GM12878 (cell line): ENCODE results near the gene MRTFA. TPM values are rescaled to one million over a fixed set of nuclear protein-coding genes. Genes with fewer than 3 reads are reported as not detected.
A peak's percentile ranks its signal among the peaks of the same experiment; 100 is the strongest.

ENCODE experiments used
- ATAC-seq: fragments of 200-7000 bp; cut with Tn5 transposase; 3 replicates; pipeline ENCODE4 v1.9.1; 2020; ENCODE audit warnings: mild to moderate bottlenecking, moderate library complexity
- BruUV-seq: library from RNA; stranded (reverse); fragments of 400-500 nt; replicated peaks from 2 replicates; lab custom pipeline; 2021; lab: Mats Ljungman, UMichigan
- CTCF ChIA-PET: fragments of 300-600 bp; sonication (Branson Sonifier 250); formaldehyde crosslinking; extraction: SDS; loops from one replicate; lab custom pipeline; 2021; ENCODE audit warnings: inconsistent platforms; lab: Yijun Ruan, JAX
- POLR2A ChIA-PET: fragments of 350-600 bp; formaldehyde crosslinking; extraction: SDS; loops from one replicate; lab custom pipeline; 2021; ENCODE audit warnings: inconsistent platforms; lab: Charles Lee
- RAD21 ChIA-PET: fragments of 300-600 bp; sonication (Branson Sonifier 250); formaldehyde crosslinking; loops from one replicate; lab custom pipeline; 2023; ENCODE audit warnings: antibody characterized with exemption; ENCODE audit not compliant: unreplicated experiment; lab: Charles Lee
- SMC1A ChIA-PET: fragments of 300-600 bp; sonication (Branson Sonifier 250); formaldehyde crosslinking; loops from one replicate; lab custom pipeline; 2023; ENCODE audit not compliant: unreplicated experiment, uncharacterized antibody; lab: Charles Lee
- DNase-seq: peaks from one replicate; pipeline ENCODE4 v3.0.0-alpha.2; 2011; ENCODE audit warnings: low read depth, low spot score
- FAIRE-seq: peaks from 3 replicates; lab custom pipeline; 2011; peaks lifted over from hg19 to GRCh38; lab: Jason Lieb, UNC
- H2AFZ ChIP-seq: 2 replicates; pipeline ENCODE4 v1.6.0; 2011; ENCODE audit warnings: low read depth, low read length, control low read depth; ENCODE audit not compliant: control insufficient read depth
- H3K27ac ChIP-seq: 2 replicates; pipeline ENCODE4 v1.5.1; 2011; ENCODE audit warnings: control low read depth; ENCODE audit not compliant: control insufficient read depth, insufficient read depth
- H3K27me3 ChIP-seq, 2 experiments: replicated peaks in 1 of 2; 2 replicates each; pipeline versions ENCODE4 v1.6.0 to v1.6.1; 2011; ENCODE audit warnings: low read length in 1 of 2; ENCODE audit not compliant: control insufficient read depth in 2 of 2, insufficient read depth in 2 of 2
- H3K36me3 ChIP-seq, 2 experiments: 2 replicates each; pipeline ENCODE4 v1.5.1; 2011; ENCODE audit warnings: low read length in 1 of 2; ENCODE audit not compliant: control insufficient read depth in 2 of 2, insufficient read depth in 2 of 2
- H3K4me1 ChIP-seq: 2 replicates; pipeline ENCODE4 v1.6.1; 2011; ENCODE audit warnings: mild to moderate bottlenecking, low read length, moderate library complexity, mixed read lengths; ENCODE audit not compliant: control insufficient read depth, insufficient read depth
- H3K4me2 ChIP-seq: 2 replicates; pipeline ENCODE4 v1.6.0; 2011; ENCODE audit warnings: control low read depth; ENCODE audit not compliant: control insufficient read depth, insufficient read depth
- H3K4me3 ChIP-seq: fragments of 200-600 bp; sonication (generic); 2 replicates; pipeline ENCODE4 v1.5.1; 2016
- H3K79me2 ChIP-seq: 2 replicates; pipeline ENCODE4 v1.6.0; 2011; ENCODE audit warnings: low read length; ENCODE audit not compliant: control insufficient read depth, insufficient read depth
- H3K9ac ChIP-seq: 2 replicates; pipeline ENCODE4 v1.8.0; 2011; ENCODE audit warnings: low read length, control low read depth, mixed read lengths; ENCODE audit not compliant: control insufficient read depth, insufficient read depth
- H3K9me3 ChIP-seq: replicated peaks from 3 replicates; pipeline ENCODE4 v1.5.1; 2011; ENCODE audit warnings: mild to moderate bottlenecking, low read length; ENCODE audit not compliant: control insufficient read depth, insufficient read depth
- H4K20me1 ChIP-seq: 2 replicates; pipeline ENCODE4 v1.6.0; 2011; ENCODE audit not compliant: control insufficient read depth, insufficient read depth
- ASH2L ChIP-seq: fragments of 300-600, 200-600 bp; sonication (generic); IDR thresholded peaks from 2 replicates; pipeline ENCODE4 v1.6.1; 2017; ENCODE audit warnings: low read depth, mild to moderate bottlenecking, borderline replicate concordance
- ATF2 ChIP-seq: IDR thresholded peaks from 2 replicates; pipeline ENCODE4 v1.6.1; 2012; ENCODE audit warnings: low read length, inconsistent platforms
- ATF3 ChIP-seq: IDR thresholded peaks from 2 replicates; pipeline ENCODE4 v1.6.1; 2011; ENCODE audit warnings: low read depth, mild to moderate bottlenecking, low read length, moderate library complexity, borderline replicate concordance; ENCODE audit errors: extremely low read depth
- CBFB ChIP-seq: IDR thresholded peaks from 2 replicates; pipeline ENCODE4 v1.6.1; 2016; ENCODE audit warnings: antibody characterized with exemption, low read depth
- CEBPB ChIP-seq, 2 experiments: fragments of 150-350 bp in 1 of 2; IDR thresholded peaks; 2 replicates each; pipeline ENCODE4 v1.6.1; 2012 to 2014; ENCODE audit warnings: low read depth in 2 of 2, low read length in 2 of 2, borderline replicate concordance in 1 of 2, inconsistent platforms in 1 of 2
- CTCF ChIP-seq, 3 experiments: IDR thresholded peaks in 2 of 3; conservative IDR thresholded peaks in 1 of 3; 2 replicates each; pipeline ENCODE4 v1.5.1; 2011; ENCODE audit warnings: low read depth in 3 of 3, low read length in 3 of 3, mild to moderate bottlenecking in 3 of 3, control low read depth in 2 of 3, moderate library complexity in 2 of 3, inconsistent platforms in 1 of 3, mixed read lengths in 1 of 3; ENCODE audit not compliant: control insufficient read depth in 2 of 3, insufficient read depth in 1 of 3; ENCODE audit errors: extremely low read depth in 1 of 3
- ETV6 ChIP-seq, 2 experiments: fragments of 450-650 bp in 1 of 2; IDR thresholded peaks in 1 of 2; conservative IDR thresholded peaks in 1 of 2; 2 replicates each; pipeline ENCODE4 v1.6.1; 2014; ENCODE audit warnings: antibody characterized with exemption in 1 of 2, borderline replicate concordance in 1 of 2, low read depth in 1 of 2, mild to moderate bottlenecking in 1 of 2, moderate library complexity in 1 of 2
- FOXM1 ChIP-seq: IDR thresholded peaks from 2 replicates; pipeline ENCODE4 v1.6.1; 2012; ENCODE audit warnings: low read depth, mild to moderate bottlenecking, inconsistent platforms, low read length, moderate library complexity
- HSF1 ChIP-seq: fragments of 150-350 bp; IDR thresholded peaks from 2 replicates; pipeline ENCODE4 v1.6.1; 2014; ENCODE audit warnings: mild to moderate bottlenecking, low read depth, low read length
- IRF5 ChIP-seq: fragments of 450-650 bp; IDR thresholded peaks from 2 replicates; pipeline ENCODE4 v1.6.1; 2017; ENCODE audit warnings: borderline replicate concordance
- MEF2A ChIP-seq: IDR thresholded peaks from 2 replicates; pipeline ENCODE4 v1.6.1; 2011; ENCODE audit warnings: low read depth, mild to moderate bottlenecking, low read length, moderate library complexity; ENCODE audit not compliant: insufficient read depth
- NRF1 ChIP-seq: conservative IDR thresholded peaks from 2 replicates; pipeline ENCODE4 v1.6.1; 2011; ENCODE audit warnings: mild to moderate bottlenecking, low read depth, low read length, improper control_type of control experiment
- PAX5 ChIP-seq: IDR thresholded peaks from 2 replicates; pipeline ENCODE4 v1.6.1; 2011; ENCODE audit warnings: low read depth, low read length, borderline replicate concordance
- POLR2A ChIP-seq: IDR thresholded peaks from 2 replicates; pipeline ENCODE4 v1.6.1; 2011; ENCODE audit warnings: low read depth, mild to moderate bottlenecking, low read length
- RAD51 ChIP-seq: fragments of 450-650 bp; IDR thresholded peaks from 2 replicates; pipeline ENCODE4 v1.6.1; 2016; ENCODE audit warnings: moderate library complexity, mild to moderate bottlenecking, inconsistent platforms
- SP1 ChIP-seq: IDR thresholded peaks from one replicate; pipeline ENCODE4 v1.6.1; 2011; ENCODE audit warnings: low read depth, low read length
- SRF ChIP-seq, 2 experiments: IDR thresholded peaks; 2 replicates each; pipeline ENCODE4 v1.6.1; 2011; ENCODE audit warnings: low read depth in 2 of 2, low read length in 2 of 2, mild to moderate bottlenecking in 1 of 2, moderate library complexity in 1 of 2
- STAT1 ChIP-seq: fragments of 450-650 bp; conservative IDR thresholded peaks from 2 replicates; pipeline ENCODE4 v1.6.1; 2014; ENCODE audit warnings: antibody characterized with exemption, mild to moderate bottlenecking
- WGBS: methylation state at CpG from one replicate; pipeline ENCODE4 v1.1.6; 2016; ENCODE audit warnings: low lambda C conversion rate; ENCODE audit not compliant: insufficient replicate concordance, insufficient coverage; ENCODE audit errors: missing lambda C conversion rate; 5-methylcytosine and 5-hydroxymethylcytosine counted together
- in situ Hi-C: fragments of 300-500 bp; cut with MboI; formaldehyde crosslinking; loops from 9 replicates; pipeline ENCODE4 v1.14.3; 2018; ENCODE audit warnings: mixed read lengths
- intact Hi-C: fragments of 100-400 bp; cut with micrococcal nuclease; formaldehyde crosslinking; loops from one replicate; pipeline ENCODE4 v1.14.2; 2022; ENCODE audit not compliant: unreplicated experiment
- polyA plus RNA-seq, 11 experiments: library from polyadenylated mRNA; depleted of rRNA in 4 of 11; unstranded in 6 of 11; stranded (reverse) in 5 of 11; fragments of >200 nt; fragmentation: Nextera tagmentation in 4 of 11; fragmentation: Illumina TruSeq in 1 of 11; extraction: Ambion mirVana in 4 of 11; extraction: Trizol in 1 of 11; gene quantifications; 1 replicate in 1 of 11; 2 replicates in 10 of 11; pipeline versions ENCODE4 v1.2.1 to v1.2.3, GENCODE V29; 2011 to 2016; ENCODE audit warnings: inconsistent platforms in 2 of 11, missing spikeins in 2 of 11, low read depth in 1 of 11
- total RNA-seq, 4 experiments: library from RNA; depleted of rRNA in 3 of 4; stranded (reverse); fragments of >200 nt in 3 of 4; fragmentation: Illumina TruSeq in 1 of 4; extraction: Trizol in 1 of 4; gene quantifications; 2 replicates each; pipeline versions ENCODE4 v1.2.1 to v1.2.3, GENCODE V29; 2013 to 2021

Gene MRTFA
- total and polyA plus RNA-seq, 10 of the 15 experiments (the other 5 are each of a cell fraction or from before 2014, with no cell fraction given): 2.0 to 63.9 (median 17.9) TPM

GRCh38 chr22:40594924-40595323, 41.6 kb downstream of the MRTFA start:
- in situ Hi-C loops: no loop called here
- intact Hi-C loops: loop anchor here (5.0 kb wide), 2 partner anchors 37 to 63 kb away; no protein-coding TSS in a partner anchor
- ChIA-PET POLR2A (interaction anchor here (0.6 to 3.5 kb wide), 9 partner anchors 11 to 1079 kb away, joined by 3 to 23 read pairs (median 5); no protein-coding TSS in a partner anchor), RAD21 (interaction anchor here (1.0 to 4.9 kb wide), 5 partner anchors 11 to 159 kb away, joined by 4 to 37 read pairs (median 13); no protein-coding TSS in a partner anchor), SMC1A (interaction anchor here (0.9 to 10.7 kb wide), 6 partner anchors 13 to 158 kb away, joined by 3 to 130 read pairs (median 8); no protein-coding TSS in a partner anchor)
- Histone ChIP-seq H3K36me3 (no peaks in the 10 kb centered on the region), H3K27ac (peak overlapping the region; percentile 83), H3K9ac (no peak overlapping the region), H3K79me2 (peaks cover 77% of the 10 kb centered on the region), H3K9me3 (no peaks in the 10 kb centered on the region), H3K4me2 (peak overlapping the region; percentile 64)
- FAIRE-seq: no peak
- TF ChIP-seq SP1 (no peak), IRF5 (no peak), CTCF (IDR thresholded peaks at IDR 0.05 in 2 of 3, conservative IDR thresholded peaks at IDR 0.05 in 1 of 3; ENCODE audit: control insufficient read depth in 2 of 3, extremely low read depth in 1 of 3, insufficient read depth in 1 of 3, low read depth in 3 of 3, low read length in 3 of 3) (no peak), HSF1 (no peak), FOXM1 (no peak), ASH2L (no peak), SRF (IDR thresholded peaks at IDR 0.05; ENCODE audit: low read depth in 2 of 2, low read length in 2 of 2) (no peak), POLR2A (no peak), ATF2 (no peak), NRF1 (no peak), ETV6 (conservative IDR thresholded peaks at IDR 0.05 in 1 of 2, IDR thresholded peaks at IDR 0.05 in 1 of 2; ENCODE audit: borderline replicate concordance in 1 of 2, low read depth in 1 of 2) (no peak), CEBPB (IDR thresholded peaks at IDR 0.05; ENCODE audit: borderline replicate concordance in 1 of 2, low read depth in 2 of 2, low read length in 2 of 2) (no peak), CBFB (no peak), RAD51 (no peak), ATF3 (no peak), STAT1 (no peak), PAX5 (no peak), MEF2A (no peak)
- TF ChIP-seq, all 136 proteins: peak for 0
- Histone ChIP-seq H4K20me1 (no peaks in the 10 kb centered on the region), H2AFZ (no peak overlapping the region), H3K4me3 (no peak overlapping the region), H3K27me3 (no peaks in the 10 kb centered on the region), H3K4me1 (peaks cover 58% of the 10 kb centered on the region)
- no TSS peak for BruUV-seq
- ATAC-seq (no peak), DNase-seq (no peak)
- CTCF ChIA-PET: interaction anchor here (2.6 to 5.4 kb wide), 3 partner anchors 52 to 70 kb away, joined by 15 to 44 read pairs (median 15); no protein-coding TSS in a partner anchor
- WGBS: 85% methylated on average over 5 of the region's 8 CpGs
